GM12878 (cell line): ENCODE results near the gene HOXD10. TPM values are rescaled to one million over a fixed set of nuclear protein-coding genes. Genes with fewer than 3 reads are reported as not detected.

Source experiments
- ATAC-seq: fragments of 200-7000 bp; cut with Tn5 transposase; 3 replicates; pipeline ENCODE4 v1.9.1; 2020; ENCODE audit warnings: mild to moderate bottlenecking, moderate library complexity
- BruUV-seq: library from RNA; stranded (reverse); fragments of 400-500 nt; replicated peaks from 2 replicates; lab custom pipeline; 2021; lab: Mats Ljungman, UMichigan
- CTCF ChIA-PET: fragments of 300-600 bp; sonication (Branson Sonifier 250); formaldehyde crosslinking; extraction: SDS; loops from one replicate; lab custom pipeline; 2021; ENCODE audit warnings: inconsistent platforms; lab: Yijun Ruan, JAX
- POLR2A ChIA-PET: fragments of 350-600 bp; formaldehyde crosslinking; extraction: SDS; loops from one replicate; lab custom pipeline; 2021; ENCODE audit warnings: inconsistent platforms; lab: Charles Lee
- RAD21 ChIA-PET: fragments of 300-600 bp; sonication (Branson Sonifier 250); formaldehyde crosslinking; loops from one replicate; lab custom pipeline; 2023; ENCODE audit warnings: antibody characterized with exemption; ENCODE audit not compliant: unreplicated experiment; lab: Charles Lee
- SMC1A ChIA-PET: fragments of 300-600 bp; sonication (Branson Sonifier 250); formaldehyde crosslinking; loops from one replicate; lab custom pipeline; 2023; ENCODE audit not compliant: unreplicated experiment, uncharacterized antibody; lab: Charles Lee
- DNase-seq: peaks from one replicate; pipeline ENCODE4 v3.0.0-alpha.2; 2011; ENCODE audit warnings: low read depth, low spot score
- FAIRE-seq: peaks from 3 replicates; lab custom pipeline; 2011; peaks lifted over from hg19 to GRCh38; lab: Jason Lieb, UNC
- H2AFZ ChIP-seq: 2 replicates; pipeline ENCODE4 v1.6.0; 2011; ENCODE audit warnings: low read depth, low read length, control low read depth; ENCODE audit not compliant: control insufficient read depth
- H3K27ac ChIP-seq: 2 replicates; pipeline ENCODE4 v1.5.1; 2011; ENCODE audit warnings: control low read depth; ENCODE audit not compliant: control insufficient read depth, insufficient read depth
- H3K27me3 ChIP-seq, 2 experiments: replicated peaks in 1 of 2; 2 replicates each; pipeline versions ENCODE4 v1.6.0 to v1.6.1; 2011; ENCODE audit warnings: low read length in 1 of 2; ENCODE audit not compliant: control insufficient read depth in 2 of 2, insufficient read depth in 2 of 2
- H3K36me3 ChIP-seq, 2 experiments: 2 replicates each; pipeline ENCODE4 v1.5.1; 2011; ENCODE audit warnings: low read length in 1 of 2; ENCODE audit not compliant: control insufficient read depth in 2 of 2, insufficient read depth in 2 of 2
- H3K4me1 ChIP-seq: 2 replicates; pipeline ENCODE4 v1.6.1; 2011; ENCODE audit warnings: mild to moderate bottlenecking, low read length, moderate library complexity, mixed read lengths; ENCODE audit not compliant: control insufficient read depth, insufficient read depth
- H3K4me2 ChIP-seq: 2 replicates; pipeline ENCODE4 v1.6.0; 2011; ENCODE audit warnings: control low read depth; ENCODE audit not compliant: control insufficient read depth, insufficient read depth
- H3K4me3 ChIP-seq: fragments of 200-600 bp; sonication (generic); 2 replicates; pipeline ENCODE4 v1.5.1; 2016
- H3K79me2 ChIP-seq: 2 replicates; pipeline ENCODE4 v1.6.0; 2011; ENCODE audit warnings: low read length; ENCODE audit not compliant: control insufficient read depth, insufficient read depth
- H3K9ac ChIP-seq: 2 replicates; pipeline ENCODE4 v1.8.0; 2011; ENCODE audit warnings: low read length, control low read depth, mixed read lengths; ENCODE audit not compliant: control insufficient read depth, insufficient read depth
- H3K9me3 ChIP-seq: replicated peaks from 3 replicates; pipeline ENCODE4 v1.5.1; 2011; ENCODE audit warnings: mild to moderate bottlenecking, low read length; ENCODE audit not compliant: control insufficient read depth, insufficient read depth
- H4K20me1 ChIP-seq: 2 replicates; pipeline ENCODE4 v1.6.0; 2011; ENCODE audit not compliant: control insufficient read depth, insufficient read depth
- CEBPZ ChIP-seq: fragments of 150-350 bp; IDR thresholded peaks from 2 replicates; pipeline ENCODE4 v1.6.1; 2016; ENCODE audit warnings: low read depth, low read length
- CUX1 ChIP-seq: IDR thresholded peaks from 2 replicates; pipeline ENCODE4 v1.6.1; 2012; ENCODE audit warnings: improper control_type of control experiment, low read depth, low read length; ENCODE audit not compliant: insufficient replicate concordance
- MXI1 ChIP-seq: fragments of 150-350 bp; IDR thresholded peaks from 2 replicates; pipeline ENCODE4 v1.6.1; 2011; ENCODE audit warnings: low read depth, mild to moderate bottlenecking, inconsistent platforms, low read length, improper control_type of control experiment
- NR2C2 ChIP-seq: IDR thresholded peaks from 2 replicates; pipeline ENCODE4 v1.6.1; 2011; ENCODE audit warnings: borderline replicate concordance, low read depth; ENCODE audit not compliant: control insufficient read depth, insufficient read length
- POLR2AphosphoS2 ChIP-seq: IDR thresholded peaks from 2 replicates; pipeline ENCODE4 v1.6.1; 2011; ENCODE audit warnings: low read depth, mild to moderate bottlenecking, low read length, improper control_type of control experiment, moderate library complexity
- SMC3 ChIP-seq: IDR thresholded peaks from 2 replicates; pipeline ENCODE4 v1.6.1; 2011; ENCODE audit warnings: low read length, improper control_type of control experiment, borderline replicate concordance
- SPI1 ChIP-seq: IDR thresholded peaks from 2 replicates; pipeline ENCODE4 v1.6.1; 2011; ENCODE audit warnings: low read depth, mild to moderate bottlenecking, low read length, moderate library complexity, borderline replicate concordance; ENCODE audit not compliant: insufficient read depth
- YBX1 ChIP-seq: fragments of 450-650 bp; IDR thresholded peaks from 2 replicates; pipeline ENCODE4 v1.6.1; 2016; ENCODE audit warnings: antibody characterized with exemption
- WGBS: methylation state at CpG from one replicate; pipeline ENCODE4 v1.1.6; 2016; ENCODE audit warnings: low lambda C conversion rate; ENCODE audit not compliant: insufficient replicate concordance, insufficient coverage; ENCODE audit errors: missing lambda C conversion rate; 5-methylcytosine and 5-hydroxymethylcytosine counted together
- in situ Hi-C: fragments of 300-500 bp; cut with MboI; formaldehyde crosslinking; loops from 9 replicates; pipeline ENCODE4 v1.14.3; 2018; ENCODE audit warnings: mixed read lengths
- intact Hi-C: fragments of 100-400 bp; cut with micrococcal nuclease; formaldehyde crosslinking; loops from one replicate; pipeline ENCODE4 v1.14.2; 2022; ENCODE audit not compliant: unreplicated experiment
- polyA plus RNA-seq, 11 experiments: library from polyadenylated mRNA; depleted of rRNA in 4 of 11; unstranded in 6 of 11; stranded (reverse) in 5 of 11; fragments of >200 nt; fragmentation: Nextera tagmentation in 4 of 11; fragmentation: Illumina TruSeq in 1 of 11; extraction: Ambion mirVana in 4 of 11; extraction: Trizol in 1 of 11; gene quantifications; 1 replicate in 1 of 11; 2 replicates in 10 of 11; pipeline versions ENCODE4 v1.2.1 to v1.2.3, GENCODE V29; 2011 to 2016; ENCODE audit warnings: inconsistent platforms in 2 of 11, missing spikeins in 2 of 11, low read depth in 1 of 11
- total RNA-seq, 4 experiments: library from RNA; depleted of rRNA in 3 of 4; stranded (reverse); fragments of >200 nt in 3 of 4; fragmentation: Illumina TruSeq in 1 of 4; extraction: Trizol in 1 of 4; gene quantifications; 2 replicates each; pipeline versions ENCODE4 v1.2.1 to v1.2.3, GENCODE V29; 2013 to 2021

HOXD10 gene
- total and polyA plus RNA-seq, 10 of the 15 experiments (the other 5 are each of a cell fraction or from before 2014, with no cell fraction given) = not detected

- ChIA-PET CTCF (interaction anchor here (0.8 kb wide), 1 partner anchor 411 kb away, joined by 3 read pairs; no protein-coding TSS in a partner anchor), RAD21 (no interaction called here), POLR2A (no interaction called here), SMC1A (no interaction called here)
- Histone ChIP-seq H3K79me2 (no peaks in the 10 kb centered on the region), H3K9me3 (no peaks in the 10 kb centered on the region; the same call in 2 of the 3 replicates), H3K27ac (no peak within 1 kb of the TSS), H3K36me3 (no peaks in the 10 kb centered on the region), H3K9ac (no peak within 1 kb of the TSS), H3K4me2 (no peak within 1 kb of the TSS), H3K4me1 (peaks cover 3% of the 10 kb centered on the region; the same call in 1 of the 2 replicates), H4K20me1 (no peaks in the 10 kb centered on the region), H2AFZ (no peak within 1 kb of the TSS), H3K27me3 (peaks cover 17 to 41% of the 10 kb centered on the region in 2 experiments), H3K4me3 (no peak within 1 kb of the TSS)
- no peak for FAIRE-seq
- in situ Hi-C loops = loop anchor here (5.0 kb wide), 2 partner anchors 413 to 733 kb away; no protein-coding TSS in a partner anchor
- ATAC-seq = no peak
- 58% methylated on average over 54 of the region's 70 CpGs for WGBS
- TF ChIP-seq MXI1 (no peak), POLR2AphosphoS2 (no peak), YBX1 (no peak), NR2C2 (no peak), CUX1 (no peak), CEBPZ (no peak), SPI1 (no peak), SMC3 (no peak)
- BruUV-seq = no TSS peak
- intact Hi-C loops = no loop called here
- DNase-seq = no peak
These were observed 16.6 kb upstream of the HOXD10 start, which contains the start of gene HOXD12 for GRCh38 chr2:176099728-176100546. Gene HOXD12 (plus strand): TSS chr2:176099795. CDS start chr2:176099802, 7 bp downstream.
